ENCODE measurements around the gene SLC25A20.

The SLC25A20 gene

GRCh38 chr3:48826451-48826850 lies 72.2 kb downstream of the SLC25A20 start:
- TF ChIP-seq USF1 (IDR thresholded peaks at IDR 0.05) (no peak), FOXM1 (IDR thresholded peaks at IDR 0.05; ENCODE audit: borderline replicate concordance, low read depth) (no peak), ZBTB7A (IDR thresholded peaks at IDR 0.05; ENCODE audit: low read depth) (no peak), NFIC (IDR thresholded peaks at IDR 0.05) (no peak), CREB1 (IDR thresholded peaks at IDR 0.05; ENCODE audit: low read depth) (no peak), EGR1 (IDR thresholded peaks at IDR 0.05) (no peak), TEAD4 (IDR thresholded peaks at IDR 0.05) (no peak), REST (IDR thresholded peaks at IDR 0.05; ENCODE audit: low read depth) (no peak), CEBPB (IDR thresholded peaks at IDR 0.05) (no peak), TAF1 (IDR thresholded peaks at IDR 0.05; ENCODE audit: low read depth) (no peak), EP300 (IDR thresholded peaks at IDR 0.05; ENCODE audit: borderline replicate concordance) (no peak), YY1 (IDR thresholded peaks at IDR 0.05; ENCODE audit: low read depth) (no peak), RAD21 (IDR thresholded peaks at IDR 0.05; ENCODE audit: low read depth) (no peak), TCF12 (IDR thresholded peaks at IDR 0.05; ENCODE audit: low read depth) (no peak)
- TF ChIP-seq, protein P1, sequence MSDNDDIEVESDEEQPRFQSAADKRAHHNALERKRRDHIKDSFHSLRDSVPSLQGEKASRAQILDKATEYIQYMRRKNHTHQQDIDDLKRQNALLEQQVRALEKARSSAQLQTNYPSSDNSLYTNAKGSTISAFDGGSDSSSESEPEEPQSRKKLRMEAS (IDR thresholded peaks at IDR 0.05), result no peak

DNA sequence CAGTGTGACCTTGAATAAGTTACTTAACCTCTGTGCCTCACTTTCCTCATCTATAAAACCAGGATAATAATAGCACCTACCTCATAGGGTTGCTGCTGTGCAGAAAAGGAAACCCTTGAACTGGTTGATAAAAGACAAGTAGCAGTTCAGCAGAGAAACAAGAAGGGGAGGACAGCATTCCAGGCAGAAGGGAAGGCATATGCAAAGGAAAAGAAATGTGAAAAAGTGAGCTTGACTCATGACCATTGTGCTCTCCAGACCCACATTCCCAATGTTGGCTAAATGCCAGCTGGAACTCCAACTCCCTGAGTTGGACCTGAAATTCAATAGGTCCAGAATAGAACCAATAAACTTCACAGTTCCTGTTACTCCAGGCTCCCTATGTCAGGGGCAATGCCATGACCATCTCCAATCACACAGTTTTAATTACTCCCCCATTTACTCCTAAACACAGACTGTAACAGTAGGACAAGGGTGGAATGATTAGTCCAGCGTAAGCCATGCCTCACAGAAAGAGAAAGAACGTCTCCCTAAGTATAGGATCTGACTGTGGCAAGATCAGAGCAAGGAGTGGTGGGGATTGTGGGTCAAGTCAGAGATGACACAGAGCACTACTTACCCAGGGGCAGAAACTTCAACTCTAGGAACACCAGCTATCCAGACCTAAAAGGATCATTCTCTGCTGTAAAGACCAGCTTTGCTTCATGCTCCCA lies 77.9 kb downstream of the SLC25A20 start:
- TF ChIP-seq NFIC (IDR thresholded peaks at IDR 0.05) (peak; percentile 82), TAF1 (IDR thresholded peaks at IDR 0.05; ENCODE audit: low read depth) (no peak), TEAD4 (IDR thresholded peaks at IDR 0.05) (peak; percentile 31; the same call in 1 of the 2 replicates)

GRCh38 chr3:48819234-48820221 lies 79.2 kb downstream of the SLC25A20 start:
- TF ChIP-seq FOXM1 (IDR thresholded peaks at IDR 0.05; ENCODE audit: borderline replicate concordance, low read depth) (no peak), CREB1 (IDR thresholded peaks at IDR 0.05; ENCODE audit: low read depth) (no peak), ZBTB7A (IDR thresholded peaks at IDR 0.05; ENCODE audit: low read depth) (no peak)

GRCh38 chr3:48811524-48811923 lies 87.2 kb downstream of the SLC25A20 start:
- TF ChIP-seq EP300 (IDR thresholded peaks at IDR 0.05; ENCODE audit: borderline replicate concordance) (no peak), RAD21 (IDR thresholded peaks at IDR 0.05; ENCODE audit: low read depth) (no peak), EGR1 (IDR thresholded peaks at IDR 0.05) (no peak), USF1 (IDR thresholded peaks at IDR 0.05) (no peak), REST (IDR thresholded peaks at IDR 0.05; ENCODE audit: low read depth) (no peak), TEAD4 (IDR thresholded peaks at IDR 0.05) (no peak), FOXM1 (IDR thresholded peaks at IDR 0.05; ENCODE audit: borderline replicate concordance, low read depth) (no peak), ZBTB7A (IDR thresholded peaks at IDR 0.05; ENCODE audit: low read depth) (no peak), CREB1 (IDR thresholded peaks at IDR 0.05; ENCODE audit: low read depth) (no peak), TAF1 (IDR thresholded peaks at IDR 0.05; ENCODE audit: low read depth) (no peak), NFIC (IDR thresholded peaks at IDR 0.05) (no peak), YY1 (IDR thresholded peaks at IDR 0.05; ENCODE audit: low read depth) (no peak), TCF12 (IDR thresholded peaks at IDR 0.05; ENCODE audit: low read depth) (no peak), CEBPB (IDR thresholded peaks at IDR 0.05) (no peak)
- TF ChIP-seq, protein P1 (IDR thresholded peaks at IDR 0.05), result no peak

Measured in Ishikawa (cell line).